HG03342 (cell line): ENCODE measurements around the gene HOXA2.

Experiments used
- ATAC-seq: cut with Tn5 transposase; IDR thresholded peaks from one replicate; pipeline ENCODE4 v1.9.1; 2021; ENCODE audit warnings: mild to moderate bottlenecking, moderate library complexity; ENCODE audit not compliant: unreplicated experiment

The HOXA2 gene

GRCh38 chr7:27083646-27084045 lies 18.8 kb downstream of the HOXA2 start:
- no peak for ATAC-seq

DNA sequence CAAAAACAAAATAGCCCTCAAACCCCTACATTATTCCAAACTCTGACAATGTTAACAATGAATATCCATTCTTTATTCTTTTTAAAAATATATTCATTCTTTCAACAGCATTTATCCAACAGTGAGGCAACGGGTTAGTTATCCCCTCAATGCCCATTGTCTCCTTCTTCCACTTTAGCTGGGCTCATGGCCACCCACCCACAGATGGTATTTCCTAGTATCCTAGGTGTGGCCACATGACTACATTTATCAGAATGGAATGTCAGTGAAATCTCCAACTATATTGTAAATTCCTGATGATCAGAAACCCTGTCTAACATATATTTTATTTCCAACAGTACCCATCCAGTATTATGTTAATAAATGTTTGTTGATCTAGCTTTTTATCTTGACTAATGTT lies 20.3 kb downstream of the HOXA2 start:
- ATAC-seq: no peak

GRCh38 chr7:27080844-27081436 lies 21.5 kb downstream of the HOXA2 start:
- no peak for ATAC-seq

DNA sequence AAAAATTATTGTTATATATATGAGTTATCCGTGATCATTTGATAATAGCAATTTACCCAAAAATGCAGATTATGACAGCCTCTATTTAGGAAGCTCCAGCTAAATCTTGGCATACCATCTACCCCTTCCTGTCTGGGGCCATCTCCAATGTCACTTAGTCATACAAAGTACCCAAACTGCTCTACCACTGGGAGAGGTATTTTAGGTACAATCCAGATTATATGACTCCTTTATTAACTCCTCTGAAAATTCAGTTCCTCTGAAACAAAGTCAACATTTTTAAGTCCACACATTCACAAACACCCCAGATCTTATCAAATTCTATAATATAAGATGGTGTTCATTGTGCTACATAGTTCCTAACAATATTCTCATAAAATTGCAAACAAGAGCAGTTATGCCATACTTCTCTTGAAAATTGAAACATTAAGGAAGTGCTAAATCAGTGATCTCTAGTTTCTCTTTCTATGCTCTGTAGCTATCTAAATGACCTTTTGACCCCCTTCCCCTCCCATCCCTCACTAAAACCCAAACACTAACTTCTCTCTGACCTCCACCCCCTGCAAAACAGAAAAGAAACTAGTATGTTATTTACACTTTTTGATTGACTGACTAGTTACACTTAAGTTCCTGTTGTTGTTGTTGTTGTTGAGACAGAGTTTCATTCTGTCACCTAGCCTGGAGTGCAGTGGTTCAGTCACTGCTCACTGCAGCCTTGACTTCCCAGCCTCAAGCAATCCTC lies 23.1 kb downstream of the HOXA2 start:
- ATAC-seq: no peak

- no peak for ATAC-seq
These were observed 23.8 kb downstream of the HOXA2 start for GRCh38 chr7:27078616-27079233.

GRCh38 chr7:27073076-27073475 lies 29.4 kb downstream of the HOXA2 start:
- ATAC-seq: no peak

DNA sequence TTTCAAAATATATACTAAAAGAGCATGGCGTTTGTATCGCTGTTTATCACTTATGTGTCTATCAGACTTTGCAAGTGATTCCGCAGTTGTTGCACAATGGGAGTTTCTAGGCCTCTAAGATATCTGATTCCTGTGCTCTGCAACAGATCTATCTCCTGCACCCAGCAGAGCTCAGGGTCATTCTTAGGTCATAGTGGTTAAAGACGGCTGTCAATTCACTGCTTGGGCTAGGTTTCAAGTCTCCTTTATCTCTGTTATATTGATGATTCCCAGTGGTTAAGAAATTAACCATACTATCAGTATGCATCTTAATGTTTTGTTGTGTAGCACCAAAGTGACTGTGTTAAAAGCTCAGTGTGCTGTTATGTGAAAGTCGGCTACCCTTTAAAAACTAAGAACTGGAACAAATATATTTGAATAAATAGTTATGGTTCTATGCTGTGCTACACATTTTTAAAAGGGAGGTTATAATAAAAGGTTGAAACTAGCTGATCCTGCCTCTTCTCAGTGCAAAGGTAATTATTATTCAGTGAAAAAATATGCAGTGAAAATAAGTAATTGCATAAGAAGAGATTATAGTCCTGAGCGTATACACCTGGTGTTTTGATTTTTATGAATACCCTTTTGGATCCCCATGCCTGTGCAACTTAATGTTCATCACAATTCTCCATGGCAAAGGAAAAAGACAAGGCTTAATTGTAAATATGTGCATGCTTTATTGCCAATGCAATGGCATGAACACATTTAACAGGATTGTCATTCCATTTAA lies 30.7 kb downstream of the HOXA2 start:
- ATAC-seq: no peak

DNA sequence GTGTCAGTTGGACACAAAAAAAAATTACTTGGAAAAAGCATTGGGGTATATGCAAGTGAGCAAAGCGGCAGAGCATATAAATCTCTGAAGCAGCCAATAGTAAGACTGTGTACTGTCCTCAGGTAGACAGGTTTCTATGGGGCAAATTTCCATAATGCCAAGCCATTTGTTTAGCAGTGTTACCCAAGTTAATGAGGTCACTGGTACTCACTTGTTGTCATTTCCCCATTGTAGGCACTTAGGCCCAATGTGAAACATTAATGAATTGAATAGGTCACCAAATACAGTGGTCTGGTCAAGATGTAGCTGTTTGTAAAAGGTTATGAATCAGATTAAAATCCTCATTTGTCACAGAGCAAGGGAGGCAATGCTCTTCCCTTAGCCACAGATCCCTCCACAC lies 34.2 kb downstream of the HOXA2 start:
- no peak for ATAC-seq

- ATAC-seq: no peak
These were observed 36.3 kb downstream of the HOXA2 start for GRCh38 chr7:27066148-27066547.

GRCh38 chr7:27065709-27066108 lies 36.8 kb downstream of the HOXA2 start:
- ATAC-seq: no peak

DNA sequence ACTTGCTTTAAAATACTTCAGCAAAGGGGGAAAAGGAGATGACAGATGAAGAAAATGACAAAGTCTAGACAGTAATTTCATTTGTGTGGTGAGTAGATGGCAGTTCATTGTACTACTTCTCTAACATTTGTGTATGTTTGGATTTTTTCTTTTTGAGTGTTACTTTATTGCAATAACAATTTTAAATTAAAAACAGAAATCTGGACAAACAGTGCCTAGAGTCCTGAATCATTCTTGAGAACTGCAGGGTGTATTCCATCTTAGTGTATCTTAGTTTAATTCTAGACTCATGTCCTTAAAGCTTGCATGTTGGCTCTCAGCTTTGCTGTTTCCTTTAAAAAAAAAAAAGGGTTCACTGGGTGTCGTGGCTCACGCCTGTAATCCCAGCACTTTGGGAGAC lies 37.8 kb downstream of the HOXA2 start:
- ATAC-seq: no peak

- ATAC-seq: no peak
These were observed 38.3 kb downstream of the HOXA2 start for GRCh38 chr7:27064159-27064558.

DNA sequence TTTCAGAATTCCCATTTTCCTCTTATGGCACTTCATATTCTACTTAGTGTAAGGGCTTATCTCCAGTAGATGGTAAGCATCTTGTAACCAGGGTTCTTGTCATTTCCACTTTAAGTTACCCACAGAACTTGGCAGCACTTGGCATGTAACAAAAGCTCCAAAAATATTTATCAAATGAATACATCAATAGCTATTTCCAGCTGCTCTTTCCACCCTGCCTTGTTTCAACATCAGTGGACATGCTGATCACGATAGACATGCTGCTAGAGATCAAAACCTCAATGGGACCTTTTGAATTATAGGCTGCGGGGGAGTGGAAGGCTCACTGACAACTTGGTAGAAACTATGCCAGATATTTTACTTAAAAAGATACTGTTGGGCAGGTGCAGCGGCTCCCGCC lies 39.5 kb downstream of the HOXA2 start:
- ATAC-seq: no peak

DNA sequence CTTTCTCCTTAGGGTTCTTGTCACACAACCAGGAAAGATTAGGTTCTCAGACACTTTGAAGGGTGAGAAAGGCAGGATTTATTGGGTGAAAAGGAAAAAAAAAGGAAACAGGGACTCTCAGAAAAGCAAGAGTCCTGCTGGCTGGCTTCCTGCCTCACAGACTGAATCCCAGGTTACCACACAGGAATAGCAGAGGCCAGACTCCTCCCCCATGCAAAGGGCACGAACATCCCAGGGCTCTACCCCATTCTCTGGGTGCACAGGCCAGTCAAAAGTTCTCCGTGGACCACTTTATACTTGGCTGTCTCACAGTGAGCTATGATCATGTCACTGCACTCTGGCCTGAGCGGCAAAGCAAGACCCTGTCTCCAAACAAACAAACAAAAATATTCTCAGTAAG lies 49.3 kb downstream of the HOXA2 start:
- no peak for ATAC-seq

DNA sequence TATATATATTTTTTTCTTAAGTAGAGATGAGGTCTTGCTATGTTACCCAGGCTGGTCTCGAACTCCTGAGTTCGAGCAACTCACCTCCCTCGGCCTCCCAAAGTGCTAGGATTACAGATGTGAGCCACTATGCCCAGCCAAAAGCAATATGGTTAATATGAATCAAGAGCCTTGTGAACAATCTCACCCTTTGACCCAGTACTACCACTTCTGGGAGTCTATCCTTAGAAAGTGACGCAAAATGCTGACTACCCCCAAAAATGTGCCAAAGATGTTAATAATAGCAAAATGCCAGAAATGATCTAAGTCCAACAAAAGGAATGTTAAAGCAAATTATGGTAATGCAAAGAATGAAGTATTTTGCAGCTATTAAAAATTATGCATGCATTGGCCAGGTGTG lies 51.0 kb downstream of the HOXA2 start:
- no peak for ATAC-seq
